ENCODE data around the gene ATRNL1.

The ATRNL1 gene

DNA sequence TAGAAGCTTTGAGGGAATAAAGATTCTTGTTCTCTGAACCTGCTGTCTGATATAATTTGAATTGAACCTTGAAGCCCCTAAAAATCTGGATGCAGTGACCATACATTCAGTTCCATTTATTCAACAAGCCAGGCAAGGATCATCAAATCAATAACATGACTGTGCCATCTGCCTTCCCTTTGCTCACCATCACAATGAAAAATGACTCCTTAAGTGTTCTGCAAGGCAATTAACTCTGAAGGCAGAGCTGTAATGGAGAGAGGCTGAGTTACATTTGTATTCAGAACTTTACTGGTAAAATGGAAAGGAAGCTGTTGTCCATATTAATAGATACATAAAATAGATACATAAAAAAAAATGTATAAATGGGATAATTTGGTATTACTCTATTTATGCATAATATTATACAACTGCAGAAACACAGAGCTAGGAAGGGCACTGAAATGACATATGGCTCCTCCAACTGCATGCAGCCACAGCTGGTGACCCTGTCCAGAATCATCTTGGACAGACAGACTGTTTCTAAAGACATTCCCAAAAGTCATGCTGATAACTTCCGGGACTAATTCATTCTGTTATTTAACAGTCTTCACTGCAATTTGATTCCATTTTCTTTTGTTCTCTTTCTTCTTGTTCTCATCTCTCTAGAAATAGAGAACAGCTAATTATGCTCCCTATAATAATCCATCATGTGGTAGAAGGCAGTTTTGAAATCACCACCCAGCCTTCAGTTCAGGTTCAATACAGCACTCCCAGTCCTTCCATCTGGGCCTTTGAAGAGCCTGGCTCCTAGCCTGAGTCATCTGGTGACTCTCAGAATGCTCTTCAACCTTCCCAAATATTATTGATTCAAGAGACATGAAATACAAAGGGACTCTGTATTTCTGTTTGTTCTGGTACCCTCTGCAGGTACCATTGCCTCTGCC is 767.3 kb downstream of the ATRNL1 start:
- no peak for DNase-seq
- no peak overlapping the region for H3K4me2 ChIP-seq (ENCODE audit: low read depth, low read length)
- H3K9ac ChIP-seq (ENCODE audit: low read length): no peak overlapping the region
- no peak overlapping the region for H3K4me3 ChIP-seq (ENCODE audit: low read length)
- H3K27me3 ChIP-seq (replicated peaks; ENCODE audit: insufficient read depth, low read length): no peaks in the 10 kb centered on the region
- no peak overlapping the region for H2AFZ ChIP-seq (ENCODE audit: low read length)
- no peaks in the 10 kb centered on the region for H3K9me2 ChIP-seq (replicated peaks; ENCODE audit: insufficient read depth, low read length)
- H3K4me1 ChIP-seq (ENCODE audit: low read length): no peaks in the 10 kb centered on the region
- H3K27ac ChIP-seq (ENCODE audit: low read length): no peak overlapping the region
- no peaks in the 10 kb centered on the region for H4K20me1 ChIP-seq (ENCODE audit: insufficient read depth, low read length)
- no peaks in the 10 kb centered on the region for H3K36me3 ChIP-seq (replicated peaks; ENCODE audit: insufficient read depth, low read length)
- no peaks in the 10 kb centered on the region for H3F3A ChIP-seq (ENCODE audit: insufficient read depth, low read length)
- H3K9me3 ChIP-seq (replicated peaks; ENCODE audit: insufficient read depth, low read length): no peaks in the 10 kb centered on the region
- TF ChIP-seq, protein P1, sequence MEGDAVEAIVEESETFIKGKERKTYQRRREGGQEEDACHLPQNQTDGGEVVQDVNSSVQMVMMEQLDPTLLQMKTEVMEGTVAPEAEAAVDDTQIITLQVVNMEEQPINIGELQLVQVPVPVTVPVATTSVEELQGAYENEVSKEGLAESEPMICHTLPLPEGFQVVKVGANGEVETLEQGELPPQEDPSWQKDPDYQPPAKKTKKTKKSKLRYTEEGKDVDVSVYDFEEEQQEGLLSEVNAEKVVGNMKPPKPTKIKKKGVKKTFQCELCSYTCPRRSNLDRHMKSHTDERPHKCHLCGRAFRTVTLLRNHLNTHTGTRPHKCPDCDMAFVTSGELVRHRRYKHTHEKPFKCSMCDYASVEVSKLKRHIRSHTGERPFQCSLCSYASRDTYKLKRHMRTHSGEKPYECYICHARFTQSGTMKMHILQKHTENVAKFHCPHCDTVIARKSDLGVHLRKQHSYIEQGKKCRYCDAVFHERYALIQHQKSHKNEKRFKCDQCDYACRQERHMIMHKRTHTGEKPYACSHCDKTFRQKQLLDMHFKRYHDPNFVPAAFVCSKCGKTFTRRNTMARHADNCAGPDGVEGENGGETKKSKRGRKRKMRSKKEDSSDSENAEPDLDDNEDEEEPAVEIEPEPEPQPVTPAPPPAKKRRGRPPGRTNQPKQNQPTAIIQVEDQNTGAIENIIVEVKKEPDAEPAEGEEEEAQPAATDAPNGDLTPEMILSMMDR (IDR thresholded peaks at IDR 0.05; ENCODE audit: low read length): no peak
- TF ChIP-seq EZH2phosphoT487 (IDR thresholded peaks at IDR 0.05; ENCODE audit: low read length) (no peak), EZH2 (optimal IDR thresholded peaks at IDR 0.05; ENCODE audit: low read depth, low read length) (no peak)
- no peaks in the 10 kb centered on the region for H3K79me2 ChIP-seq (ENCODE audit: low read length)

DNA sequence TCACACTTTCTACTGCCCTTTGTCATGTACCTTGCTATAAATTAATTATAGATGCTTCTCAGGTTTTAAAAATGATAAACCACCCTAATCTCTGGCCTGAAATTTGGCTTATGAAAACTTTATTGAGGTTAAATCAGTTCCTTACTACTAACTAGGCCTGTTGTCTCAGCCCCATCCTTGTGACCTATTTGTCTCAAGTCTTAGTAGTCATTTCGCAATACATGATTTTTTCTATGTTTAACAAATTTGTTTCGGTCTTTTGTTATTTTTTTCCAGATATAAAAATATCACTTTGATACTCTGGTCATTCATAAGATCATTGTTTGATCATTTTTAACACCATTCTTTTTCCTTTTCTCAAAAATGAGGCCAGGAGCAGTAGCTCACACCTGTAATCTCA is 768.3 kb downstream of the ATRNL1 start:
- TF ChIP-seq, protein P1 (IDR thresholded peaks at IDR 0.05; ENCODE audit: low read length): no peak
- TF ChIP-seq EZH2phosphoT487 (IDR thresholded peaks at IDR 0.05; ENCODE audit: low read length): no peak
- Histone ChIP-seq H3K4me2 (ENCODE audit: low read depth, low read length) (no peak overlapping the region), H3K4me3 (ENCODE audit: low read length) (no peak overlapping the region), H3K36me3 (replicated peaks; ENCODE audit: insufficient read depth, low read length) (no peaks in the 10 kb centered on the region), H3K9ac (ENCODE audit: low read length) (no peak overlapping the region), H4K20me1 (ENCODE audit: insufficient read depth, low read length) (no peaks in the 10 kb centered on the region), H3K79me2 (ENCODE audit: low read length) (no peaks in the 10 kb centered on the region), H2AFZ (ENCODE audit: low read length) (no peak overlapping the region), H3K4me1 (ENCODE audit: low read length) (0 out of 2 replicates have a peak, but pooled peaks cover 3% of the 10 kb centered on the region), H3K27ac (ENCODE audit: low read length) (no peak overlapping the region), H3K27me3 (replicated peaks; ENCODE audit: insufficient read depth, low read length) (no peaks in the 10 kb centered on the region), H3F3A (ENCODE audit: insufficient read depth, low read length) (no peaks in the 10 kb centered on the region), H3K9me3 (replicated peaks; ENCODE audit: insufficient read depth, low read length) (no peaks in the 10 kb centered on the region), H3K9me2 (replicated peaks; ENCODE audit: insufficient read depth, low read length) (no peaks in the 10 kb centered on the region)
- DNase-seq: no peak

DNA sequence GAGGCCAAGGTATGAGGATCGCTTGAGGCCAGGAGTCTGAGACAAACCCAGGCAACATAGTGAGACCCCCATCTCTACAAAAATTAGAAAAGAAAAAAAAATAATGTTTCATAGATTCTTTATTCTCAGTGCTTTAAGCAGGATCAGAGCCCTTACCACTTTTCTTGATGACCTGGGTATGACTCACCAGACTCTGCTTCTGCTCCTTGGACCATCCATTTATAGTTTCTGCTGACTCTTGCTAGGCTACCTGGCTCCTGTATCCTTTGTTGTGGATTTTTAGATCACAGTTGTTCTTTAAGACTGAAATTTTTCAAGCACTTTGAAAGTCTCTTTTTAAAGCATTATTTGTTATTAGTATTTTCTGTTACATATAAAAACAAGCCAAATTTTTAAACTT is 768.7 kb downstream of the ATRNL1 start:
- no peak overlapping the region for H3K4me2 ChIP-seq (ENCODE audit: low read depth, low read length)
- 0 out of 2 replicates have a peak, but pooled peaks cover 3% of the 10 kb centered on the region for H3K4me1 ChIP-seq (ENCODE audit: low read length)
- H3K9ac ChIP-seq (ENCODE audit: low read length): no peak overlapping the region
- no peak for DNase-seq
- no peak for TF ChIP-seq EZH2 (optimal IDR thresholded peaks at IDR 0.05; ENCODE audit: low read depth, low read length)
- TF ChIP-seq EZH2phosphoT487 (IDR thresholded peaks at IDR 0.05; ENCODE audit: low read length): no peak
- TF ChIP-seq, protein P1 (IDR thresholded peaks at IDR 0.05; ENCODE audit: low read length): no peak
- no peaks in the 10 kb centered on the region for H3K9me2 ChIP-seq (replicated peaks; ENCODE audit: insufficient read depth, low read length)
- no peaks in the 10 kb centered on the region for H3K79me2 ChIP-seq (ENCODE audit: low read length)
- H3K9me3 ChIP-seq (replicated peaks; ENCODE audit: insufficient read depth, low read length): no peaks in the 10 kb centered on the region
- H3K36me3 ChIP-seq (replicated peaks; ENCODE audit: insufficient read depth, low read length): no peaks in the 10 kb centered on the region
- H2AFZ ChIP-seq (ENCODE audit: low read length): no peak overlapping the region
- H3K27ac ChIP-seq (ENCODE audit: low read length): no peak overlapping the region
- no peaks in the 10 kb centered on the region for H4K20me1 ChIP-seq (ENCODE audit: insufficient read depth, low read length)
- H3K4me3 ChIP-seq (ENCODE audit: low read length): no peak overlapping the region
- H3K27me3 ChIP-seq (replicated peaks; ENCODE audit: insufficient read depth, low read length): no peaks in the 10 kb centered on the region
- no peaks in the 10 kb centered on the region for H3F3A ChIP-seq (ENCODE audit: insufficient read depth, low read length)

Measured in MM.1S (cell line).